H9 (cell line): ENCODE data around the gene ENOX1. TPM values are rescaled to one million over a fixed set of nuclear protein-coding genes. Genes with fewer than 3 reads are reported as not detected.

Experiments used
- DNase-seq: peaks from one replicate; pipeline ENCODE4 v3.0.0-alpha.2; 2017
- H2AFZ ChIP-seq: one replicate; pipeline ENCODE4 v1.6.1; 2013; ENCODE audit warnings: mild to moderate bottlenecking, low read length, control low read depth, moderate library complexity
- H2AK5ac ChIP-seq: 2 replicates; pipeline ENCODE4 v1.6.1; 2013; ENCODE audit warnings: low read length, control low read depth, mixed read lengths; ENCODE audit not compliant: insufficient read length
- H2BK120ac ChIP-seq: one replicate; pipeline ENCODE4 v1.6.1; 2013; ENCODE audit warnings: low read depth, mild to moderate bottlenecking, low read length, control low read depth, inconsistent platforms; ENCODE audit not compliant: poor library complexity, severe bottlenecking
- H2BK12ac ChIP-seq: 2 replicates; pipeline ENCODE4 v1.6.1; 2013; ENCODE audit warnings: low read length, control low read depth, mixed read lengths, low read depth; ENCODE audit not compliant: insufficient read length
- H2BK15ac ChIP-seq: 2 replicates; pipeline ENCODE4 v1.6.1; 2013; ENCODE audit warnings: low read depth, low read length, control low read depth
- H2BK20ac ChIP-seq: one replicate; pipeline ENCODE4 v1.6.1; 2013; ENCODE audit warnings: low read depth, mild to moderate bottlenecking, low read length, control low read depth, inconsistent platforms; ENCODE audit not compliant: poor library complexity, severe bottlenecking
- H2BK5ac ChIP-seq: 2 replicates; pipeline ENCODE4 v1.6.1; 2013; ENCODE audit warnings: low read length, control low read depth, mixed read lengths; ENCODE audit not compliant: insufficient read length
- H3K14ac ChIP-seq: 2 replicates; pipeline ENCODE4 v1.6.1; 2013; ENCODE audit warnings: low read length, control low read depth; ENCODE audit not compliant: insufficient read depth
- H3K18ac ChIP-seq: 2 replicates; pipeline ENCODE4 v1.6.1; 2013; ENCODE audit warnings: low read depth, mild to moderate bottlenecking, mixed read lengths, low read length, control low read depth; ENCODE audit not compliant: insufficient read length
- H3K23ac ChIP-seq: 2 replicates; pipeline ENCODE4 v1.6.1; 2013; ENCODE audit warnings: low read length, control low read depth, mixed read lengths, low read depth; ENCODE audit not compliant: insufficient read length
- H3K23me2 ChIP-seq: 2 replicates; pipeline ENCODE4 v1.6.1; 2013; ENCODE audit warnings: low read depth, mild to moderate bottlenecking, mixed read lengths, low read length, control low read depth; ENCODE audit not compliant: insufficient read length, poor library complexity, severe bottlenecking
- H3K27ac ChIP-seq: 2 replicates; pipeline ENCODE4 v1.5.1; 2013; ENCODE audit warnings: low read length, control low read depth, mixed read lengths, low read depth; ENCODE audit not compliant: insufficient read length
- H3K27me3 ChIP-seq: 2 replicates; pipeline ENCODE4 v1.6.1; 2013; ENCODE audit warnings: low read length, control low read depth, inconsistent platforms; ENCODE audit not compliant: insufficient read depth
- H3K4ac ChIP-seq: 2 replicates; pipeline ENCODE4 v1.6.1; 2013; ENCODE audit warnings: low read depth, mild to moderate bottlenecking, control low read depth, inconsistent platforms, low read length, moderate library complexity
- H3K4me1 ChIP-seq: 2 replicates; pipeline ENCODE4 v1.6.1; 2013; ENCODE audit warnings: low read length, control low read depth, inconsistent platforms; ENCODE audit not compliant: insufficient read depth
- H3K4me2 ChIP-seq: 2 replicates; pipeline ENCODE4 v1.6.1; 2013; ENCODE audit warnings: low read length, control low read depth, mixed read lengths; ENCODE audit not compliant: insufficient read length, insufficient read depth
- H3K56ac ChIP-seq: 2 replicates; pipeline ENCODE4 v1.6.1; 2013; ENCODE audit warnings: low read depth, mild to moderate bottlenecking, mixed read lengths, low read length, control low read depth; ENCODE audit not compliant: insufficient read length
- H3K79me1 ChIP-seq: 2 replicates; pipeline ENCODE4 v1.6.1; 2013; ENCODE audit warnings: low read depth, mild to moderate bottlenecking, moderate library complexity, low read length, control low read depth, inconsistent platforms; ENCODE audit not compliant: insufficient read depth, poor library complexity, severe bottlenecking
- H3K79me2 ChIP-seq: 2 replicates; pipeline ENCODE4 v1.6.1; 2013; ENCODE audit warnings: low read length, control low read depth, inconsistent platforms; ENCODE audit not compliant: insufficient read depth
- H3K9ac ChIP-seq: 2 replicates; pipeline ENCODE4 v1.6.1; 2013; ENCODE audit warnings: low read length, control low read depth, mixed read lengths; ENCODE audit not compliant: insufficient read length; ENCODE audit errors: extremely low read depth
- H3K9me3 ChIP-seq: one replicate; pipeline ENCODE4 v1.6.1; 2013; ENCODE audit warnings: low read depth, low read length, inconsistent platforms; ENCODE audit not compliant: control insufficient read depth
- H3T11ph ChIP-seq: one replicate; pipeline ENCODE4 v1.6.1; 2013; ENCODE audit warnings: mild to moderate bottlenecking, low read length, control low read depth, inconsistent platforms
- H4K20me1 ChIP-seq: one replicate; pipeline ENCODE4 v1.6.1; 2013; ENCODE audit not compliant: control insufficient read depth, insufficient read length, insufficient read depth
- H4K5ac ChIP-seq: 2 replicates; pipeline ENCODE4 v1.6.1; 2013; ENCODE audit warnings: low read depth, mild to moderate bottlenecking, mixed read lengths, low read length, control low read depth; ENCODE audit not compliant: insufficient read length
- H4K8ac ChIP-seq: replicated peaks from 2 replicates; pipeline ENCODE4 v1.6.1; 2013; ENCODE audit warnings: low read length, control low read depth, mixed read lengths, low read depth; ENCODE audit not compliant: insufficient read length
- H4K91ac ChIP-seq: 2 replicates; pipeline ENCODE4 v1.6.1; 2013; ENCODE audit warnings: low read depth, mild to moderate bottlenecking, moderate library complexity, mixed read lengths, low read length, control low read depth; ENCODE audit not compliant: insufficient read length
- H3K27ac Mint-ChIP-seq, 3 experiments: 2 replicates in 2 of 3; 3 replicates in 1 of 3; pipeline ENCODE4 v1.8.0; 2020 to 2021; ENCODE audit warnings: mixed read lengths in 3 of 3, mild to moderate bottlenecking in 1 of 3, moderate library complexity in 1 of 3
- H3K27me3 Mint-ChIP-seq: 2 replicates; pipeline ENCODE4 v1.8.0; 2021; ENCODE audit warnings: low read depth, mild to moderate bottlenecking, moderate library complexity, mixed read lengths
- H3K36me3 Mint-ChIP-seq, 3 experiments: 2 replicates in 2 of 3; 3 replicates in 1 of 3; pipeline ENCODE4 v1.8.0; 2020 to 2021; ENCODE audit warnings: low read depth in 3 of 3, mixed read lengths in 3 of 3; ENCODE audit not compliant: insufficient read depth in 1 of 3
- H3K4me1 Mint-ChIP-seq, 2 experiments: 2 replicates each; pipeline ENCODE4 v1.8.0; 2020; ENCODE audit warnings: mixed read lengths in 2 of 2
- H3K4me3 Mint-ChIP-seq, 2 experiments: 2 replicates in 1 of 2; 3 replicates in 1 of 2; pipeline ENCODE4 v1.8.0; 2020 to 2021; ENCODE audit warnings: mild to moderate bottlenecking in 2 of 2, mixed read lengths in 2 of 2, moderate library complexity in 1 of 2
- H3K9me3 Mint-ChIP-seq, 2 experiments: 2 replicates in 1 of 2; 3 replicates in 1 of 2; pipeline ENCODE4 v1.8.0; 2020; ENCODE audit warnings: mild to moderate bottlenecking in 2 of 2, mixed read lengths in 2 of 2, moderate library complexity in 1 of 2
- WGBS: extraction: QIAGEN DNeasy Blood & Tissue Kit; methylation state at CpG from one replicate; pipeline ENCODE4 v1.1.7; 2013; ENCODE audit warnings: missing lambda C conversion rate, low lambda C conversion rate, mixed read lengths; ENCODE audit not compliant: insufficient read length; ENCODE audit errors: extremely low coverage; 5-methylcytosine and 5-hydroxymethylcytosine counted together
- total RNA-seq: library from RNA; stranded (reverse); gene quantifications from 2 replicates; pipeline ENCODE4 v1.2.1, GENCODE V29; 2021
- TF ChIP-seq, protein P1 (sequence below): fragments of 200-600 bp; sonication (generic); conservative IDR thresholded peaks from 3 replicates; pipeline ENCODE4 v1.8.0; 2021; ENCODE audit warnings: antibody characterized with exemption, mild to moderate bottlenecking

ENOX1 gene
- total RNA-seq, 1 experiment from 2014 or later = 0.24 TPM

DNA sequence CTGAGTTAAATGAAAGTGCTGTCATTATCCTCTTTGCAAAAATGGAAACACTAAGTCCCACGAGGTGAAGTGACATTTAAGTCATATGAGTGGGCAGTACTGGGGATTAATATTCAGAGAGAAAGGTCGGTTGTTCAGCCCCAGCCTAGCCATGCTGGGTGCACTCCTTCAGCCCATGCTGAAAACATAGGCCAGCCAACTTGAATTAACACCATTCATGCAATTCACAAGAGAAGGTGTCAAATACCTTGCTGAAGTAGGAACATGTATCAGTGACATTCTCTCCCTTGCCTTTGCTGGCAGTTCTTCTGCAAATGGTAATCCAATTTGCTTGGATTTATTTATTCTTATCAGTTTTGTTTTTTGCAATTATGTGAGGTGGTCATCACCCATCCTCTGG lies 507.1 kb downstream of the ENOX1 start:
- no peaks in the 10 kb centered on the region for H3K27me3 ChIP-seq
- Mint-ChIP-seq H3K27me3 (no peaks in the 10 kb centered on the region), H3K4me1 (peaks cover 2 to 3% of the 10 kb centered on the region in 2 experiments; a peak in 1 of 4 replicates), H3K9me3 (no peaks in the 10 kb centered on the region), H3K4me3 (no peak overlapping the region), H3K36me3 (no peaks in the 10 kb centered on the region), H3K27ac (no peak overlapping the region)
- WGBS = no CpG with 5 or more reads among the region's 2 CpGs
- H2BK15ac ChIP-seq = no peak overlapping the region
- H4K91ac ChIP-seq = no peak overlapping the region
- no peak overlapping the region for H2BK5ac ChIP-seq
- no peak overlapping the region for H3T11ph ChIP-seq
- TF ChIP-seq, protein P1, sequence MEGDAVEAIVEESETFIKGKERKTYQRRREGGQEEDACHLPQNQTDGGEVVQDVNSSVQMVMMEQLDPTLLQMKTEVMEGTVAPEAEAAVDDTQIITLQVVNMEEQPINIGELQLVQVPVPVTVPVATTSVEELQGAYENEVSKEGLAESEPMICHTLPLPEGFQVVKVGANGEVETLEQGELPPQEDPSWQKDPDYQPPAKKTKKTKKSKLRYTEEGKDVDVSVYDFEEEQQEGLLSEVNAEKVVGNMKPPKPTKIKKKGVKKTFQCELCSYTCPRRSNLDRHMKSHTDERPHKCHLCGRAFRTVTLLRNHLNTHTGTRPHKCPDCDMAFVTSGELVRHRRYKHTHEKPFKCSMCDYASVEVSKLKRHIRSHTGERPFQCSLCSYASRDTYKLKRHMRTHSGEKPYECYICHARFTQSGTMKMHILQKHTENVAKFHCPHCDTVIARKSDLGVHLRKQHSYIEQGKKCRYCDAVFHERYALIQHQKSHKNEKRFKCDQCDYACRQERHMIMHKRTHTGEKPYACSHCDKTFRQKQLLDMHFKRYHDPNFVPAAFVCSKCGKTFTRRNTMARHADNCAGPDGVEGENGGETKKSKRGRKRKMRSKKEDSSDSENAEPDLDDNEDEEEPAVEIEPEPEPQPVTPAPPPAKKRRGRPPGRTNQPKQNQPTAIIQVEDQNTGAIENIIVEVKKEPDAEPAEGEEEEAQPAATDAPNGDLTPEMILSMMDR = no peak
- no peak overlapping the region for H3K23ac ChIP-seq
- no peaks in the 10 kb centered on the region for H3K9me3 ChIP-seq
- H3K79me2 ChIP-seq = no peaks in the 10 kb centered on the region
- no peak overlapping the region for H3K4ac ChIP-seq
- H3K79me1 ChIP-seq = no peaks in the 10 kb centered on the region
- no peak overlapping the region for H4K8ac ChIP-seq
- no peak overlapping the region for H3K56ac ChIP-seq
- H2AFZ ChIP-seq = no peak overlapping the region
- H2AK5ac ChIP-seq = no peak overlapping the region
- H3K14ac ChIP-seq = no peak overlapping the region
- H3K9ac ChIP-seq = no peak overlapping the region
- no peak overlapping the region for H3K27ac ChIP-seq
- no peak overlapping the region for H2BK12ac ChIP-seq
- no peak overlapping the region for H4K5ac ChIP-seq
- no peak for DNase-seq
- no peak overlapping the region for H3K4me2 ChIP-seq
- no peaks in the 10 kb centered on the region for H3K23me2 ChIP-seq
- H3K18ac ChIP-seq = no peak overlapping the region
- no peak overlapping the region for H2BK120ac ChIP-seq
- H2BK20ac ChIP-seq = no peak overlapping the region
- H3K4me1 ChIP-seq = no peaks in the 10 kb centered on the region
- H4K20me1 ChIP-seq = peaks cover 3% of the 10 kb centered on the region
